NCI-H748 treated with DMSO at 0.1 percent for 48 hours (cell line): ENCODE measurements around the gene KIF1C.
"Not testable (repeated sequence)": the region's sequence is repeated elsewhere in the genome, so short reads cannot be mapped to it uniquely, and the experiment has no call there.

Experiments
- DNase-seq: peaks from one replicate; lab custom pipeline; 2025; lab: John Stamatoyannopoulos, UW

The KIF1C gene

DNA sequence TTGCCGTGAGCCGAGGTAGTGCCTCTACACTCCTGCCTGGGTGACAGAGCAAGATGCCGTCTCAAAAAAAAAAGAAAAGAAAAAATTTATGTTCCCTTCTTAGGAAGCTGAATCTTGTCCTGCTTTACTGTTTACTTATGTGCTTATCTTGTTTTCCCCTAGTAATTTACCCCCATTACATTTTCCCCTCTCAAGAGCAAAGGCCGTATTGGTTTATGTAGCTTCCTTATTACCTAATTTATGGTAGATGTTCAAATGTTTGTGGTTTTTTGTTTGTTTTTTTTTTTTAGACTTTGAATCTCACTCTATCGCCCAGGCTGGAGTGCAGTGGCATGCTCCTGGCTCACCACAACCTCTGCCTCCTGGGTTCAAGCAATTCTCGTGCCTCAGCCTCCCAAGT, 47.7 kb downstream of the KIF1C start:
- no peak for DNase-seq

DNA sequence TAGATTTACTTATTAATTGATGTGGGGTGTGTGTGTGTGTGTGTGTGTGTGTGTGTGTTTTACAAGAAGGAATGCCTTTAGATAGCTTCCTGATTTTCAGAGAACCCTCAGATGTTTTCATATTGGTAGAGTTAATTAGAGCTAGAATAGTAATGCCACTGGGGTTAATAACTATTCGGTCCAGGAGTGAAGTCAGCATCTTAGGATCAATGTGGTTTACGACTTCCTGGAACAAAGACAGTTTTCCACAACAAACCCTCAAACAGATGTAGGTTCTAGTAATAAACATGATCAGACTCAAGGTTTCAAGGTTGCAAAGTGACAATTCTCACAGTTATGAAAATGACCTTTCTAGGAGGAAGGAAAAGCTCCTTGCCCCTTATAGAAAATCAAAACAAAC, 49.7 kb downstream of the KIF1C start:
- DNase-seq: no peak

DNA sequence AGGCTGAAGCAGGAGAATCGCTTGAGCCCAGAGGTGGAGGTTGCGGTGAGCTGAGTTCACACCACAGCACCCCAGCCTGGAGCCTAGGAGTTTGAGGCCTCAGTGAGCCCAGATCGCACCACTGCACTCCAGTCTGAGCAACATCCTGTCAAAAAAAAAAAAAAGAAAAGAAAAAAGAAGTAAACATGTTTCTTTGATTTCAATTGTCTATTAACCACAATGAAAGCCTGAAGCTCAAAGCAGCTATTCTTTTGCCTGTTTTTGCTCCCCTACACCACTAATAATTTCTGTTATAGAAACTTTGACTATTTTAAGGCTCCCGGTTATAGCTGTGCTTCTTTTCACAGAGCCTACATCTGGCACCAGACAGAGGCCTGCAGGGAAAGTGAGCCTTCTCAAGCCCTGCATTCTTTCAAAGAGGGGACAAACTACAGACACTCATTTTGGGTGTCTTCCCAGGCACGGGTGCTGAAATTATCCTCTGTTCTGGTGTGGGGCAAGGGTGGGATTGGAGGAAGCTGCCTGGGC, 51.6 kb downstream of the KIF1C start:
- DNase-seq: no peak

DNA sequence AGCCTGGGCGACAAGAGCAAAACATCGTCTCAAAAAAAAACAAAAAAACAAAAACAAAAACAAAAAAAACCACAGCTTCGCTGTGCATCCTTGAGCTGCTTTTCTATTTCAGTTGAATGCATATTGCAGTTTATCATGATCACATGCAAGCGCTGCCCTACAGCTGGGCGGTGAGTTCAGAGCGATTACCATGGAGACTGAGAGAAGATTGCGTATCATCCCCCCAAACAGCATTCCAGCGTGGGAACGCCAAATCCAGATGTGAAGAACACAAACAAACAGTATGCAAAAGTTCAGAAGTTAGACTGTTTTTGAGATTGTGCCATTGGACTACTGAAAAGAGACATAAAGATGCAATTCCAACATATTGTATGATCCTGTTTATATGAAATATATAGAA, 52.5 kb downstream of the KIF1C start:
- DNase-seq: no peak

DNA sequence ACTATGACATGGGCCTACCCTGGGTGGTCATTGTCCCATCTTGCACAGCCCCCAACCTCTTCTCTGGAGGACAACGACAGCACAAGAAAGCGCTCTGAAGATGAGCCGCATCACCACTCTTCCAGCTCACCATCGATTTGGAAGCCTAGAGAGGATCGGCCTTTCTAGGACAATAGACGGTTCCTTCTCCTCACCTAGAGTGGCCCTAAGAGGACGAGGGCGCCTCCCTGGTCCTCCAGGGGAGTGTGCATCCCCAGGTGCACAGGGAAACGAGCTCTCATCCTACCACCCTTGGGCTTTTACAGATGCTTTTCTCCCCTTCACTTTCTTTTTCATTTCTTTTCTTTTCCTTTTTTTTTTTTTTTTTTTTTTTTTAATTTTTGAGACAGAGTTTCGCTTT, 57.8 kb downstream of the KIF1C start:
- no peak for DNase-seq

DNA sequence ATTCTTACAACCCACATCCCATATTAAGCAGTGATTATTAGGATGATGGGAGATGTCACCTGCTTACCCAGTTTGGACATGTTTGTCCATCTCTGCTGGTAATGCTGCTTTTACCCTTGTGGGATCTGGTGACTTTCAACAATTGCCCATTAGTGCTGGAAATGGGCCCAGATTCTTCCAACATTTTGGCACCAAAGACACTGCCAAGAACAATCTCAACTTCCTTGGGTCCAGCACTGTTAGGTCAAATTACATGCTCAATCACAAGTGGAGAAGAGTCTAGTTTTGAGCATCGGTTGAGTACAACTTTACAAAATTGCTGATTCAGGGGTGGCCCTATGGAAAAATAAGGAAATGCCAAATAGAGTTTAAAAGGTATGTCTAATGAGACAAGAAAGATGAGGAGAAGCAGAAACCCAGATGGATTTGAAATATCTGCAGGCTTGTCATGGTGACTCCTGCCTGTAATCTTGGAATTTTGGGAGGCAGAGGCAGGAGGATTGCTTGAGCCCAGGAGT, 67.5 kb downstream of the KIF1C start:
- no peak for DNase-seq

DNA sequence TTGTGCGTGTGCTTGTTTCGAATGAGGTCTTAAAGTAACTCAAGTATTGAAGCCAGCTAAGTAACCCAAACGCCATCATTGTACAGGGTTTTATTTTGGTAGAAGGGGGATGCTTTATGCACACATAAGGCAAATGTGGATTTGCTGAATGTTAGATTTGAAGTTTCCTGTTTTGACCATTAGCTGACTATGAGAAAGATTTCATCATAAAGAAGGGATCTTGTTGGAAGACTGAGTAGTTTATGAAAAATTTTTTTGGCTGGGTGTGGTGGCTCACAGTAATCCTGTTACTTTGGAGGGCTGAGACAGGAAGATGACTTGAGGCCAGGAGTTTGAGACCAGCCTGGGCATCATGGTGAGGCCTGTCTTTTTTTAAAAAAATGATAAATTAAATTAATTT, 70.5 kb downstream of the KIF1C start:
- no peak for DNase-seq

DNA sequence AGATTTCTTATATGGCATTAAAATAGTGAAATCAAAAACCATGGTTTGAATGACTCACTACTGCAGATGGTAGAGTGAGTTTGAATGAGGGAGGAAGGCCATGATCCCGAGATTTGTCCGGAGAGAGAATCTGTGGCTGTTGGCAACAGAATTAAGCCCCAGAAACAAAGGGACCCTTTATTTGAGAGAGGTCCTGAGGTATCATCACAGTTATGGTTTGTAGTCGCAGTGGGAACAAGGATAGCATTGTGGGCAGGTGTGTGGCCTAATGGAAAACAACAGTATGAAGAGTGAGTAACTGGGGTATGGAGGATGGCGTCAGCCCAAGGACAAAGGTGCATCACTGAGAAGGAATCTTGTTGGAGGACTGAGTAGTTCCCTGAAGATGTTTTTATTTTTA, 72.0 kb downstream of the KIF1C start:
- DNase-seq: no peak

DNA sequence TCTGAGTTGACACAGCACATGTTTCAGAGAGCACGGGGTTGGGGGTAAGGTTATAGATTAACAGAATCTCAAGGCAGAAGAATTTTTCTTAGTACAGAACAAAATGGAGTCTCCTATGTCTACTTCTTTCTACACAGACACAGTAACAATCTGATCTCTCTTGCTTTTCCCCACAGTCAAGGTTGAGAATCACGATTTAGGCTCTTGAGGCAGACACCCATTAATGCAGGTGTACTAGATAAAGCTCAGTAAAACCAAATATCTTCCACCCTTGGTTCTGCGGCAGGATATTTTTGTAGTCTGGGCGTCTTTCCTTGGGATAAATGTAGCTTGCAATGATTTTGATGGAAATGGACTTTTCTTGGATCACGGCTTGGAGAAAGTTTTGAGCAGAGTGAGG, 77.7 kb downstream of the KIF1C start:
- not testable (repeated sequence) for DNase-seq

DNA sequence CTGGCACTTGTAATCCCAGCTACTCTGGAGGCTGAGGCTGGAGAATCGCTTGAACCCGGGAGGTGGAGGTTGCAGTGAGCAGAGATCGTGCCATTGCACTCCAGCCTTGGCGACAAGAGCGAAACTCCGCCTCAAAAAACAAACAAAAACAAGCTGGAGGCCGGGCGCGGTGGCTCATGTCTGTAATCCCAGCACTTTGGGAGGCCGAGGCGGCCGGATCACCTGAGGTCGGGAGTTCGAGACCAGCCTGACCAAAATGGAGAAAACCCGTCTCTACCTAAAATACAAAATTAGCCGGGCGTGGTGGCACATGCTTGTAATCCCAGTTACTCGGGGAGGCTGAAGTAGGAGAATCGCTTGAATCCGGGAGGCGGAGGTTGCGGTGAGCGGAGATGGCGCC, 79.5 kb downstream of the KIF1C start:
- DNase-seq: not testable (repeated sequence)

DNA sequence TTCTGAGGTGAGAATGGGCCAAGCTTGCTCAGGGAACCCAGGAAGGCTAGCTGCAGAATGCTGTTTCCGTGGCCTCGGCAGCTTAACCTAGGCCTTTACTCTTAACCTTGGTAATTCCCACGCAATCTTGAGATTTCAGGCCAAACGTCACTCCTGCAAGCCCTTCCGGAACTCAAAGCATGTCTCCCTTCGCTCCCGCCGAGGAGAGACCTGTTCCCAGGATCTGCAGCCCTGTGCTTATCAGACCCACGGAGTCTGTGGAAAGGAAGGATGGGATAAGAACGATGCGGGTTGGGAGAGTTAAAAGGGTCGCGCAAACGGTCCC, 80.0 kb downstream of the KIF1C start:
- DNase-seq: no peak
